Measurements from ENCODE around the gene BICD1.
"Not testable (repeated sequence)": the region's sequence is repeated elsewhere in the genome, so short reads cannot be mapped to it uniquely, and the experiment has no call there.

Gene BICD1

GRCh38 chr12:32181498-32182175, 75.0 kb downstream of the BICD1 start:
- DNase-seq (ENCODE audit: insufficient read length, low spot score) (no peak), FAIRE-seq (peak; percentile 44)
- no peak for TF ChIP-seq CTCF (IDR thresholded peaks at IDR 0.05; ENCODE audit: insufficient read depth, missing control alignments)

- no peak for FAIRE-seq
- no peak for DNase-seq (ENCODE audit: insufficient read length, low spot score)
Measured at GRCh38 chr12:32183650-32184049, 77.0 kb downstream of the BICD1 start.

GRCh38 chr12:32187127-32187526, 80.5 kb downstream of the BICD1 start:
- not testable (repeated sequence) for FAIRE-seq; DNase-seq (ENCODE audit: insufficient read length, low spot score)

More at GRCh38 chr12:32183650-32184049, 77.0 kb downstream of the BICD1 start:
- TF ChIP-seq CTCF (IDR thresholded peaks at IDR 0.05; ENCODE audit: insufficient read depth, missing control alignments): no peak

- no peak for FAIRE-seq
- DNase-seq (ENCODE audit: insufficient read length, low spot score): no peak
- no peak for TF ChIP-seq CTCF (IDR thresholded peaks at IDR 0.05; ENCODE audit: insufficient read depth, missing control alignments)
Measured at GRCh38 chr12:32191445-32191844, 84.8 kb downstream of the BICD1 start.

GRCh38 chr12:32196250-32197198, 89.9 kb downstream of the BICD1 start:
- FAIRE-seq (no peak), DNase-seq (ENCODE audit: insufficient read length, low spot score) (no peak)
- TF ChIP-seq CTCF (IDR thresholded peaks at IDR 0.05; ENCODE audit: insufficient read depth, missing control alignments): no peak

- no peak for FAIRE-seq
- no peak for DNase-seq (ENCODE audit: insufficient read length, low spot score)
- TF ChIP-seq CTCF (IDR thresholded peaks at IDR 0.05; ENCODE audit: insufficient read depth, missing control alignments): no peak
Measured at GRCh38 chr12:32197421-32197820, 90.8 kb downstream of the BICD1 start.

GRCh38 chr12:32198555-32198954, 91.9 kb downstream of the BICD1 start:
- no peak for TF ChIP-seq CTCF (IDR thresholded peaks at IDR 0.05; ENCODE audit: insufficient read depth, missing control alignments)
- DNase-seq (ENCODE audit: insufficient read length, low spot score) (no peak), FAIRE-seq (no peak)

Measured in D721Med (cell line).